Upper lobe of left lung (tissue), 6 donors: ENCODE measurements around the gene PDE11A. TPM values are rescaled to one million over a fixed set of nuclear protein-coding genes. Genes with fewer than 3 reads are reported as not detected.

Experiments
- ATAC-seq, 2 donors: fragments of 200-7000 bp; cut with Tn5 transposase; one replicate each; pipeline ENCODE4 v1.9.1; 2022; ENCODE audit warnings: mild to moderate bottlenecking in 2 of 2, moderate library complexity in 2 of 2; ENCODE audit not compliant: low FRiP score in 2 of 2
- DNase-seq, 2 donors: peaks; one replicate each; pipeline ENCODE4 v3.0.0-alpha.2; 2019 to 2020
- H3K27ac ChIP-seq, 4 donors: fragments of 200-600 bp; sonication (generic); one replicate each; pipeline ENCODE4 v1.5.1; 2016 to 2019
- H3K27me3 ChIP-seq, 4 donors: fragments of 200-600 bp; sonication (generic); one replicate each; pipeline ENCODE4 v1.5.1; 2017 to 2019
- H3K36me3 ChIP-seq, 4 donors: fragments of 200-600 bp; sonication (generic); one replicate each; pipeline ENCODE4 v1.5.1; 2016 to 2019
- H3K4me1 ChIP-seq, 4 donors: fragments of 200-600 bp; sonication (generic); one replicate each; pipeline ENCODE4 v1.5.1; 2018 to 2019
- H3K4me3 ChIP-seq, 4 donors: fragments of 200-600 bp; sonication (generic); one replicate each; pipeline ENCODE4 v1.5.1; 2017 to 2019; ENCODE audit warnings: mild to moderate bottlenecking in 2 of 4, moderate library complexity in 1 of 4
- H3K9me3 ChIP-seq, 4 donors: fragments of 200-600 bp; sonication (generic); one replicate each; pipeline ENCODE4 v1.5.1; 2018 to 2019
- CTCF ChIP-seq, 6 experiments: fragments of 450-650 bp in 4 of 6; fragments of 200-600 bp in 2 of 6; sonication (generic) in 2 of 6; IDR thresholded peaks; one replicate each; pipeline ENCODE4 v1.5.1; 2016 to 2019; ENCODE audit warnings: antibody characterized with exemption in 6 of 6
- EP300 ChIP-seq, 4 donors: sonication (generic); formaldehyde crosslinking; IDR thresholded peaks; one replicate each; pipeline ENCODE4 v1.5.1; 2017; ENCODE audit warnings: antibody characterized with exemption in 4 of 4, control low read depth in 2 of 4
- POLR2A ChIP-seq, 4 donors: fragments of 450-650 bp; IDR thresholded peaks; one replicate each; pipeline ENCODE4 v1.5.1; 2016 to 2017; ENCODE audit warnings: antibody characterized with exemption in 4 of 4, mild to moderate bottlenecking in 2 of 4
- POLR2AphosphoS5 ChIP-seq, 2 donors: sonication (generic); formaldehyde crosslinking; IDR thresholded peaks; one replicate each; pipeline ENCODE4 v1.5.1; 2017; ENCODE audit warnings: antibody characterized with exemption in 2 of 2
- WGBS, 2 donors: methylation state at CpG; one replicate each; pipeline ENCODE4 v1.1.5; 2017 to 2018; 5-methylcytosine and 5-hydroxymethylcytosine counted together
- total RNA-seq, 6 donors: library from RNA; depleted of rRNA in 4 of 6; stranded (reverse); fragments of >200 nt in 4 of 6; gene quantifications; one replicate each; pipeline versions ENCODE4 v1.1.0 to v1.2.1, GENCODE V29; 2016 to 2021
- donor health status: DM: no; HTN: no; CAD: no; lungs with moderate emphysema.
- donor health status: DM: no; HTN: yes; CAD: no; lungs with severe emphysema.

The PDE11A gene
- total RNA-seq, 6 donors from 2014 or later: 0.03 to 0.57 (median 0.33) TPM; not detected in 3

- Histone ChIP-seq H3K9me3 (no peaks in the 10 kb centered on the region), H3K4me1 (no peaks in the 10 kb centered on the region), H3K36me3 (no peaks in the 10 kb centered on the region), H3K27ac (no peak overlapping the region), H3K27me3 (no peaks in the 10 kb centered on the region), H3K4me3 (no peak overlapping the region)
- no peak for TF ChIP-seq CTCF (IDR thresholded peaks at IDR 0.05)
- TF ChIP-seq POLR2AphosphoS5 (IDR thresholded peaks at IDR 0.05): no peak
- no peak for TF ChIP-seq EP300 (IDR thresholded peaks at IDR 0.05)
- no peak for TF ChIP-seq POLR2A (IDR thresholded peaks at IDR 0.05)
- no peak for DNase-seq
- ATAC-seq: no peak
- 91 to 94% methylated on average over 4 of the region's 4 CpGs for WGBS, 2 donors
These were observed 46.9 kb downstream of the PDE11A start for GRCh38 chr2:178025551-178026185.

- H3K36me3 ChIP-seq: no peaks in the 10 kb centered on the region
- no peak overlapping the region for H3K4me3 ChIP-seq
- H3K27me3 ChIP-seq: no peaks in the 10 kb centered on the region
- ATAC-seq: no peak
- no peak overlapping the region for H3K27ac ChIP-seq
- TF ChIP-seq POLR2AphosphoS5 (IDR thresholded peaks at IDR 0.05): no peak
- TF ChIP-seq POLR2A (IDR thresholded peaks at IDR 0.05): no peak
- no peak for TF ChIP-seq EP300 (IDR thresholded peaks at IDR 0.05)
- TF ChIP-seq CTCF (IDR thresholded peaks at IDR 0.05): no peak
- DNase-seq: no peak
- 87 to 94% methylated on average over 7 of the region's 7 CpGs for WGBS, 2 donors
- H3K9me3 ChIP-seq: no peaks in the 10 kb centered on the region
- H3K4me1 ChIP-seq: no peaks in the 10 kb centered on the region
These were observed 54.4 kb downstream of the PDE11A start for GRCh38 chr2:178018141-178018540.

GRCh38 chr2:178016612-178017011, 56.0 kb downstream of the PDE11A start:
- Histone ChIP-seq H3K36me3 (no peaks in the 10 kb centered on the region), H3K4me3 (no peak overlapping the region), H3K4me1 (no peaks in the 10 kb centered on the region), H3K27me3 (no peaks in the 10 kb centered on the region), H3K9me3 (no peaks in the 10 kb centered on the region), H3K27ac (no peak overlapping the region)
- 0 to 50% methylated on average over 1 of the region's 1 CpG for WGBS, 2 donors
- DNase-seq: no peak
- no peak for ATAC-seq
- no peak for TF ChIP-seq POLR2A (IDR thresholded peaks at IDR 0.05)
- TF ChIP-seq EP300 (IDR thresholded peaks at IDR 0.05): no peak
- no peak for TF ChIP-seq CTCF (IDR thresholded peaks at IDR 0.05)
- no peak for TF ChIP-seq POLR2AphosphoS5 (IDR thresholded peaks at IDR 0.05)

- Histone ChIP-seq H3K9me3 (no peaks in the 10 kb centered on the region), H3K27ac (no peak overlapping the region), H3K4me1 (no peaks in the 10 kb centered on the region), H3K27me3 (no peaks in the 10 kb centered on the region), H3K4me3 (no peak overlapping the region), H3K36me3 (no peaks in the 10 kb centered on the region)
- DNase-seq (no peak), ATAC-seq (no peak)
- WGBS, 2 donors: 77 to 80% methylated on average over 2 of the region's 2 CpGs
- TF ChIP-seq POLR2A (IDR thresholded peaks at IDR 0.05) (no peak), EP300 (IDR thresholded peaks at IDR 0.05) (no peak), POLR2AphosphoS5 (IDR thresholded peaks at IDR 0.05) (no peak), CTCF (IDR thresholded peaks at IDR 0.05) (no peak)
These were observed 59.9 kb downstream of the PDE11A start for GRCh38 chr2:178012639-178013038.

- no peak for ATAC-seq
- H3K4me1 ChIP-seq: no peaks in the 10 kb centered on the region
- H3K4me3 ChIP-seq: no peak overlapping the region
- 87 to 90% methylated on average over 1 of the region's 1 CpG for WGBS, 2 donors
- no peaks in the 10 kb centered on the region for H3K36me3 ChIP-seq
- H3K27ac ChIP-seq: no peak overlapping the region
- H3K9me3 ChIP-seq: no peaks in the 10 kb centered on the region
- no peak for DNase-seq
- no peak for TF ChIP-seq CTCF (IDR thresholded peaks at IDR 0.05)
- H3K27me3 ChIP-seq: no peaks in the 10 kb centered on the region
These were observed 62.8 kb downstream of the PDE11A start for GRCh38 chr2:178009813-178010212.
